Astrocyte of the spinal cord (primary cell): Measurements from ENCODE around the gene CAPZA1.

Experiments used
- DNase-seq: peaks from one replicate; pipeline ENCODE4 v3.0.0; 2011; ENCODE audit warnings: low read depth, low spot score
- H3K4me3 ChIP-seq: 2 replicates; pipeline ENCODE4 v1.5.1; 2011; ENCODE audit warnings: low read depth, mild to moderate bottlenecking, low read length, moderate library complexity
- CTCF ChIP-seq: IDR thresholded peaks from 2 replicates; pipeline ENCODE4 v1.5.1; 2012; ENCODE audit warnings: low read depth, mild to moderate bottlenecking, low read length, inconsistent platforms
- in situ Hi-C: cut with HindIII; loops from 2 replicates; pipeline ENCODE4 v1.10.0; 2017; ENCODE audit warnings: low sequenced_read_pairs

CAPZA1 gene

GRCh38 chr1:112626887-112627286, 7.3 kb downstream of the CAPZA1 start:
- no peak for TF ChIP-seq CTCF

GRCh38 chr1:112628516-112628915, 8.9 kb downstream of the CAPZA1 start:
- in situ Hi-C loops = no loop called here
- no peak for DNase-seq
- no peak for TF ChIP-seq CTCF
- no peak overlapping the region for H3K4me3 ChIP-seq

More at GRCh38 chr1:112626887-112627286, 7.3 kb downstream of the CAPZA1 start:
- in situ Hi-C loops = no loop called here
- no peak overlapping the region for H3K4me3 ChIP-seq
- no peak for DNase-seq

- in situ Hi-C loops = no loop called here
- no peak overlapping the region for H3K4me3 ChIP-seq
- DNase-seq = no peak
Measured at GRCh38 chr1:112629256-112629655, 9.6 kb downstream of the CAPZA1 start.

GRCh38 chr1:112633628-112634027, 14.0 kb downstream of the CAPZA1 start:
- TF ChIP-seq CTCF = no peak
- in situ Hi-C loops = no loop called here
- DNase-seq = no peak
- H3K4me3 ChIP-seq = no peak overlapping the region

More at GRCh38 chr1:112629256-112629655, 9.6 kb downstream of the CAPZA1 start:
- TF ChIP-seq CTCF = no peak

GRCh38 chr1:112634367-112634766, 14.7 kb downstream of the CAPZA1 start:
- in situ Hi-C loops = no loop called here

GRCh38 chr1:112636056-112636455, 16.4 kb downstream of the CAPZA1 start:
- no peak for TF ChIP-seq CTCF
- DNase-seq = no peak
- no peak overlapping the region for H3K4me3 ChIP-seq
- in situ Hi-C loops = no loop called here

More at GRCh38 chr1:112634367-112634766, 14.7 kb downstream of the CAPZA1 start:
- TF ChIP-seq CTCF = no peak
- no peak overlapping the region for H3K4me3 ChIP-seq
- no peak for DNase-seq
